Prostate gland (tissue), 2 donors: Measurements from ENCODE around the gene ZNF331. TPM values are rescaled to one million over a fixed set of nuclear protein-coding genes. Genes with fewer than 3 reads are reported as not detected.
"Not testable (repeated sequence)": the region's sequence is repeated elsewhere in the genome, so short reads cannot be mapped to it uniquely, and the experiment has no call there.

Source experiments
- DNase-seq: peaks from one replicate; pipeline ENCODE4 v3.0.0-alpha.2; 2019; ENCODE audit warnings: low spot score
- H3K27ac ChIP-seq, 2 donors: fragments of 200-600 bp; sonication (generic); 2 replicates each; pipeline ENCODE4 v1.5.1; 2017 to 2019
- H3K27me3 ChIP-seq: fragments of 200-600 bp; sonication (generic); replicated peaks from 2 replicates; pipeline ENCODE4 v1.5.1; 2019; ENCODE audit not compliant: insufficient read depth
- H3K36me3 ChIP-seq, 2 donors: fragments of 200-600 bp; sonication (generic); 1 replicate in 1 of 2; 2 replicates in 1 of 2; pipeline versions ENCODE4 v1.5.1 to v1.8.1; 2017 to 2019
- H3K4me1 ChIP-seq: fragments of 200-600 bp; sonication (generic); replicated peaks from 2 replicates; pipeline ENCODE4 v1.5.1; 2019
- H3K4me3 ChIP-seq, 2 donors: fragments of 200-600 bp; sonication (generic); 2 replicates each; pipeline ENCODE4 v1.5.1; 2017 to 2019
- H3K9me3 ChIP-seq: fragments of 200-600 bp; sonication (generic); 2 replicates; pipeline ENCODE4 v1.5.1; 2017
- CTCF ChIP-seq, 4 experiments: fragments of 200-600 bp in 2 of 4; fragments of 450-650 bp in 2 of 4; sonication (generic) in 2 of 4; IDR thresholded peaks; 1 replicate in 3 of 4; 2 replicates in 1 of 4; pipeline ENCODE4 v1.5.1; 2016 to 2019; ENCODE audit warnings: antibody characterized with exemption in 4 of 4, mild to moderate bottlenecking in 2 of 4, moderate library complexity in 2 of 4
- POLR2A ChIP-seq: fragments of 450-650 bp; IDR thresholded peaks from one replicate; pipeline ENCODE4 v1.6.1; 2016; ENCODE audit warnings: antibody characterized with exemption, mild to moderate bottlenecking
- POLR2AphosphoS5 ChIP-seq: sonication (generic); formaldehyde crosslinking; IDR thresholded peaks from one replicate; pipeline ENCODE4 v1.6.1; 2017; ENCODE audit warnings: antibody characterized with exemption
- WGBS: methylation state at CpG from one replicate; pipeline ENCODE4 v1.1.5; 2018; 5-methylcytosine and 5-hydroxymethylcytosine counted together
- intact Hi-C: fragments of 100-400 bp; cut with DNase I; formaldehyde crosslinking; loops from one replicate; pipeline ENCODE4 v1.14.2; 2022
- total RNA-seq, 2 donors: library from RNA; depleted of rRNA; stranded (reverse); fragments of >200 nt; gene quantifications; one replicate each; pipeline ENCODE4 v1.1.0, GENCODE V29; 2016

ZNF331 gene
- total RNA-seq: 10 to 100 TPM; 30.6 to 39.6 TPM

GRCh38 chr19:53537521-53538377 lies at the start of gene ZNF331:
Gene ZNF331, plus strand, starts transcription at chr19:53538145. Its CDS starts 31,232 bp downstream, at chr19:53569377.
- peak within 1 kb of the TSS; percentile 82 to 83 for H3K27ac ChIP-seq
- TF ChIP-seq POLR2A (peak; percentile 69), CTCF (IDR thresholded peaks at IDR 0.05) (peak in 2 of 4 experiments; percentile 52 to 76), POLR2AphosphoS5 (peak; percentile 79)
- H3K4me1 ChIP-seq: no peaks in the 10 kb centered on the region
- H3K36me3 ChIP-seq: no peaks in the 10 kb centered on the region
- H3K4me3 ChIP-seq: peak within 1 kb of the TSS; percentile 58 to 63
- peak; percentile 68 for DNase-seq
- intact Hi-C loops: no loop called here
- no peaks in the 10 kb centered on the region for H3K27me3 ChIP-seq
- 46% methylated on average over 77 of the region's 81 CpGs for WGBS
- H3K9me3 ChIP-seq: no peaks in the 10 kb centered on the region

- Histone ChIP-seq H3K27ac (no peak overlapping the region), H3K27me3 (no peaks in the 10 kb centered on the region), H3K4me3 (no peak overlapping the region), H3K36me3 (peaks cover 3 to 7% of the 10 kb centered on the region in 2 donors), H3K4me1 (peaks cover 3% of the 10 kb centered on the region), H3K9me3 (no peaks in the 10 kb centered on the region)
- 90% methylated on average over 5 of the region's 5 CpGs for WGBS
- no peak for DNase-seq
- intact Hi-C loops: no loop called here
- TF ChIP-seq POLR2A (no peak), POLR2AphosphoS5 (no peak), CTCF (IDR thresholded peaks at IDR 0.05) (no peak)
These were observed 45.8 kb upstream of the ZNF331 start for GRCh38 chr19:53492153-53492552.

- WGBS: 34% methylated on average over 11 of the region's 11 CpGs
- H3K36me3 ChIP-seq, H3K27me3 ChIP-seq, intact Hi-C loops, H3K9me3 ChIP-seq, H3K4me3 ChIP-seq: not testable (repeated sequence)
- peak; percentile 49 for TF ChIP-seq POLR2AphosphoS5
- H3K4me1 ChIP-seq: peaks cover 11% of the 10 kb centered on the region
- DNase-seq: peak; percentile 58
- peak overlapping the region; percentile 66 to 88 for H3K27ac ChIP-seq
These were observed 40.5 kb upstream of the ZNF331 start for GRCh38 chr19:53497311-53498023.

GRCh38 chr19:53498024-53498395 lies 39.9 kb upstream of the ZNF331 start:
- intact Hi-C loops: not testable (repeated sequence)
- WGBS: 39% methylated on average over 4 of the region's 4 CpGs

GRCh38 chr19:53503151-53503550 lies 34.8 kb upstream of the ZNF331 start:
- H3K36me3 ChIP-seq, H3K27me3 ChIP-seq, H3K9me3 ChIP-seq, DNase-seq, intact Hi-C loops, H3K4me1 ChIP-seq, H3K4me3 ChIP-seq: not testable (repeated sequence)
- WGBS: 37% methylated on average over 7 of the region's 7 CpGs
- peak overlapping the region in 1 of 2 donors; percentile 47 for H3K27ac ChIP-seq

More at GRCh38 chr19:53498024-53498395, 39.9 kb upstream of the ZNF331 start:
- peak; percentile 49 for DNase-seq
- H3K9me3 ChIP-seq, H3K4me3 ChIP-seq, H3K36me3 ChIP-seq, H3K27me3 ChIP-seq: not testable (repeated sequence)
- Histone ChIP-seq H3K27ac (peak overlapping the region; percentile 66 to 88), H3K4me1 (peaks cover 11% of the 10 kb centered on the region)

- H3K9me3 ChIP-seq, H3K36me3 ChIP-seq, H3K4me1 ChIP-seq, H3K27me3 ChIP-seq, intact Hi-C loops: not testable (repeated sequence)
- Histone ChIP-seq H3K4me3 (peak overlapping the region in 1 of 2 donors; percentile 19), H3K27ac (peak overlapping the region in 1 of 2 donors; percentile 86)
- 1% methylated on average over 12 of the region's 14 CpGs for WGBS
- DNase-seq: peak; percentile 46
These were observed 34.1 kb upstream of the ZNF331 start for GRCh38 chr19:53503671-53504364.
